ENCODE measurements around the gene GAK.

Gene GAK

DNA sequence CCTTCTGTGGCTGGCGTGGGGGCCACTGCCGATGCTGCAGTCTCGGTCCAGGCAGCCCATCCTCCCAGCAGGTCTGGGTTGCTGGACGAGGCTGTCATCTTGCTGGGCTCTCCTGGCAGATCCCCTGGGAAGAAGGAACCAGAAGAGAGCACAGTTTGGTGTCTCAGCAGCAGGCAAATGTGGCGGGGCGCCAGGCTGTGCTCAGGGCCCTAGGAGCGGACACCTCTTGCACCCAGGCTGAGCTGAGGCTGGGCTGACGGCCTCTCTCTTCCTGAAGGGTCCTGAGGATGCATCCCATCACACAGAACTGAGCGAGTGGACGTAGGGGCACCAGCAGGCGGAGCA is 67.0 kb downstream of the GAK start:
- TF ChIP-seq TAF1 (IDR thresholded peaks at IDR 0.05; ENCODE audit: borderline replicate concordance, insufficient read depth, low read length) (no peak), POLR2AphosphoS5 (IDR thresholded peaks at IDR 0.05; ENCODE audit: low read depth, low read length) (no peak), SIN3A (IDR thresholded peaks at IDR 0.05; ENCODE audit: borderline replicate concordance, insufficient read depth, low read length) (no peak), FOXP2 (optimal IDR thresholded peaks at IDR 0.05; ENCODE audit: borderline replicate concordance, extremely low read depth, extremely low read length, insufficient read depth) (no peak)
- TF ChIP-seq, protein P1, sequence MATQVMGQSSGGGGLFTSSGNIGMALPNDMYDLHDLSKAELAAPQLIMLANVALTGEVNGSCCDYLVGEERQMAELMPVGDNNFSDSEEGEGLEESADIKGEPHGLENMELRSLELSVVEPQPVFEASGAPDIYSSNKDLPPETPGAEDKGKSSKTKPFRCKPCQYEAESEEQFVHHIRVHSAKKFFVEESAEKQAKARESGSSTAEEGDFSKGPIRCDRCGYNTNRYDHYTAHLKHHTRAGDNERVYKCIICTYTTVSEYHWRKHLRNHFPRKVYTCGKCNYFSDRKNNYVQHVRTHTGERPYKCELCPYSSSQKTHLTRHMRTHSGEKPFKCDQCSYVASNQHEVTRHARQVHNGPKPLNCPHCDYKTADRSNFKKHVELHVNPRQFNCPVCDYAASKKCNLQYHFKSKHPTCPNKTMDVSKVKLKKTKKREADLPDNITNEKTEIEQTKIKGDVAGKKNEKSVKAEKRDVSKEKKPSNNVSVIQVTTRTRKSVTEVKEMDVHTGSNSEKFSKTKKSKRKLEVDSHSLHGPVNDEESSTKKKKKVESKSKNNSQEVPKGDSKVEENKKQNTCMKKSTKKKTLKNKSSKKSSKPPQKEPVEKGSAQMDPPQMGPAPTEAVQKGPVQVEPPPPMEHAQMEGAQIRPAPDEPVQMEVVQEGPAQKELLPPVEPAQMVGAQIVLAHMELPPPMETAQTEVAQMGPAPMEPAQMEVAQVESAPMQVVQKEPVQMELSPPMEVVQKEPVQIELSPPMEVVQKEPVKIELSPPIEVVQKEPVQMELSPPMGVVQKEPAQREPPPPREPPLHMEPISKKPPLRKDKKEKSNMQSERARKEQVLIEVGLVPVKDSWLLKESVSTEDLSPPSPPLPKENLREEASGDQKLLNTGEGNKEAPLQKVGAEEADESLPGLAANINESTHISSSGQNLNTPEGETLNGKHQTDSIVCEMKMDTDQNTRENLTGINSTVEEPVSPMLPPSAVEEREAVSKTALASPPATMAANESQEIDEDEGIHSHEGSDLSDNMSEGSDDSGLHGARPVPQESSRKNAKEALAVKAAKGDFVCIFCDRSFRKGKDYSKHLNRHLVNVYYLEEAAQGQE (IDR thresholded peaks at IDR 0.05; ENCODE audit: insufficient read depth in 1 of 2, low read depth in 2 of 2, low read length in 2 of 2), result no peak

DNA sequence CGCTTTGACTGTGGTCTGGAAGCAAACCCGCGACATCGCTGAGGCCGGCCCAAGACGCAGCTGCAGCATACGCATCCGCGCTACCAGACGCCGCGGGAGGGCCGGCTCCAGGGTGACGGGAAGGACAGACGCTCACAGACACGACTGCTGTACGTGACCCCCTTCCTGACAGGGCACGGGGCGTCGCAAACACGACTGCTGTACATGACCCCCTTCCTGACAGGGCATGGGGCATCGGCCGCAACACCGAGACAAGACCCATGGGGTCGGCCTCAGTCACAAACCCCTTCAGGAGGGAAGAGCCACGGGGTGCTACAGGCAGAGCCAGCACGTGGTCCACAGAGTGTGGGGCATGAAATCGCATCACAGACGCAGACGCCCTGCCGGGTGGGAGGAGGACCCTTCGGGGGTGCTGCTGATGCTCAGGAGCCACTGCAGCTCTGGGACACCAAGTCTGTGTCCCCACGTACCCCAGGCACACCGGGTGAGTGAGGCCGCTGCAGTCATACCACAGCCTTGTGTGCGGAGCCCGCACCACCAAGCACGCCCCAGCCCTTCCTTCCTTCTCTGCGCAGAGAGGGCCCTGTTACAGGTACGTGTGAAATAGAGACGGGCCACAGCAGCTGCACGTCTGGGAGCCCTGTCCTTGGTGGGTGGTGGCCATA is 67.5 kb downstream of the GAK start:
- TF ChIP-seq POLR2AphosphoS5 (IDR thresholded peaks at IDR 0.05; ENCODE audit: low read depth, low read length) (no peak), FOXP2 (optimal IDR thresholded peaks at IDR 0.05; ENCODE audit: borderline replicate concordance, extremely low read depth, extremely low read length, insufficient read depth) (no peak), TAF1 (IDR thresholded peaks at IDR 0.05; ENCODE audit: borderline replicate concordance, insufficient read depth, low read length) (no peak), SIN3A (IDR thresholded peaks at IDR 0.05; ENCODE audit: borderline replicate concordance, insufficient read depth, low read length) (no peak)
- TF ChIP-seq, protein P1 (IDR thresholded peaks at IDR 0.05; ENCODE audit: insufficient read depth in 1 of 2, low read depth in 2 of 2, low read length in 2 of 2), result no peak

DNA sequence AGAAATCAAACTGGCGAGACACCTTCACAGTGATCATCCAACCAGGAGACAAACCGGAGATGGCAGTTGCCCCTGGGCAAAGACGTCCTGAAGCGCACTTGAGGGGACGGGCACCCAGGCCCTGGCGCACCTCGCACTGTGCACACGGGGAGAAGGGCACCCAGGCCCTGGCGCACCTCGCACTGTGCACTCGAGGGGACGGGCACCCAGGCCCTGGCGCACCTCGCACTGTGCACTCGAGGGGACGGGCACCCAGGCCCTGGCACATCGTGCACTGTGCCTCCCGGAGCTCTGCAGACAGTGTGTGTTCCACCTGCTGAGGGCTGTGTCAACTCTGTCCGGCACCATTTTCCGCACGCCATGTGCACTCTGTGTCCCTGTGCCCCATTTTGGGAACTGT is 71.6 kb downstream of the GAK start:
- TF ChIP-seq SIN3A (IDR thresholded peaks at IDR 0.05; ENCODE audit: borderline replicate concordance, insufficient read depth, low read length), result no peak
- TF ChIP-seq TAF1 (IDR thresholded peaks at IDR 0.05; ENCODE audit: borderline replicate concordance, insufficient read depth, low read length), result no peak
- no peak for TF ChIP-seq FOXP2 (optimal IDR thresholded peaks at IDR 0.05; ENCODE audit: borderline replicate concordance, extremely low read depth, extremely low read length, insufficient read depth)
- TF ChIP-seq POLR2AphosphoS5 (IDR thresholded peaks at IDR 0.05; ENCODE audit: low read depth, low read length), result no peak
- TF ChIP-seq, protein P1 (IDR thresholded peaks at IDR 0.05; ENCODE audit: insufficient read depth in 1 of 2, low read depth in 2 of 2, low read length in 2 of 2), result no peak

DNA sequence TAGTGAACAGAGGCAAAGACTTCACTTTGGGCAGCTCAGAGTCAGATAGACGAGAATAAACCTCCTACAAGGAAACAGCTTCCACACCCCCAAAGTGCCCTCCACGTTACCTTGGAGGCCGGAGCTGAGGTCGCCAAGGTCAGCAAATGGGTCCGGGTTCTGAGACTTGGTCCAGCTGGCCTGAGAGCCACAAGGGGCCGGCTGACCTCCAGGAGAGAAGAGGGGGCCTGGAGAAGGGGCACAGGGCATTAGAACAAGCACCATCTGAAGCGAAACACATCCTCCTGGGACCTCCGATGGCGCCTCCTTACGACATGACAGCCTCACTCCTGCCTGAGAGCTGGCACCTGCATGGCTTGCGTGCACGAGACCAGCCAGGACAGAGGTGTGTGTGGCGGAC is 72.6 kb downstream of the GAK start:
- no peak for TF ChIP-seq SIN3A (IDR thresholded peaks at IDR 0.05; ENCODE audit: borderline replicate concordance, insufficient read depth, low read length)
- no peak for TF ChIP-seq FOXP2 (optimal IDR thresholded peaks at IDR 0.05; ENCODE audit: borderline replicate concordance, extremely low read depth, extremely low read length, insufficient read depth)
- no peak for TF ChIP-seq POLR2AphosphoS5 (IDR thresholded peaks at IDR 0.05; ENCODE audit: low read depth, low read length)
- TF ChIP-seq, protein P1 (IDR thresholded peaks at IDR 0.05; ENCODE audit: insufficient read depth in 1 of 2, low read depth in 2 of 2, low read length in 2 of 2), result no peak
- TF ChIP-seq TAF1 (IDR thresholded peaks at IDR 0.05; ENCODE audit: borderline replicate concordance, insufficient read depth, low read length), result no peak
